NCI-H460 (cell line): ENCODE data around the gene IFNA6. TPM values are rescaled to one million over a fixed set of nuclear protein-coding genes. Genes with fewer than 3 reads are reported as not detected.
"Not testable (repeated sequence)": the region's sequence is repeated elsewhere in the genome, so short reads cannot be mapped to it uniquely, and the experiment has no call there.

Experiments
- DNase-seq: peaks from one replicate; pipeline ENCODE4 v3.0.0-alpha.2; 2016; ENCODE audit warnings: low read depth; ENCODE audit errors: extremely low read depth
- polyA plus RNA-seq: library from polyadenylated mRNA; depleted of rRNA; stranded (reverse); fragments of >200 nt; gene quantifications from 2 replicates; pipeline ENCODE4 v1.2.3, GENCODE V29; 2014; cell fraction: nucleus; rRNA removed
- total RNA-seq: library from RNA; depleted of rRNA; stranded (reverse); fragments of >200 nt; shearing (Covaris generic); gene quantifications from 2 replicates; pipeline ENCODE4 v1.2.3, GENCODE V29; 2014; rRNA removed

IFNA6 gene
- not detected in 2 replicates for total RNA-seq
- polyA plus RNA-seq = not detected in 2 replicates

DNA sequence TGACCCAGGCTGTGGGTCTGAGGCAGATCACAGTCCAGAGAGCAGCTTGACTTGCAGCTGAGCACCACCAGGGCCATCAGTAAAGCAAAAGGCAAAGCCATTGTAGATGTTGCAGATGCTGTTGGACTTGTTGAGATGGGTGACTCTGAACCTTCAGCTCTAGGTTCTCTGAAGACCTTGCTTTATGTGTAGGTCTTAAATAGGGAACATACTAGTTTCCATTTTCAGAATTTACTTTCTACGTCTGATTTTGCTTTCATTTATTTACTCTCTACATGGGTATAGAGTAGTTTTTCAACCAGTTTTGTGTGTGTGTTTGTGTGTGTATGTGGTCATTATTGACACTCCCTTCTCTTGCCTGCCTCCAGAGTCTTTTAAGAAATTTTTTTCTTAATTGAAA lies at the start of gene IFNA6:
TSS of gene IFNA6 (minus strand) at position 101 of the 400 bp plus-strand sequence. CDS start at position 101, 0 bp downstream.
- DNase-seq = no peak

DNA sequence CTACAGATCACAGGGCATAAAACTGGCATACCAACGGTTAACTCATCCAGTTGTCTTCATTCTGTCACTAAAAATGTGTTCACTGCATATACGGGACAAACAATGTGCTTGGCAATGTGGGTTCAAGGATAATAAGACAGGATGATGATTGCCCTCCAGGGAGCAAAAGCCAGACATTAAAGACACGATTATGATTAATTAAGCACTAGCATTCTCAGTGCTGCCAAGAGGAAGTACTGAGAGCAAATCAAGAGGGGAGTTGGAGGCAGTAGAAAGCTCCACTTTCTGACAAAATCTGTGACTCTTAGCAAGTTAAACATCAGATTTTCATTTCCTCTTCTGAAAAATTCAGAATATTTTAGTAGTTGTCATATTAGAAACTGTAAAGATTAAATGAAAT lies 49.3 kb upstream of the IFNA6 start:
- no peak for DNase-seq

- no peak for DNase-seq
Measured at GRCh38 chr9:21398955-21399489, 48.3 kb upstream of the IFNA6 start.

DNA sequence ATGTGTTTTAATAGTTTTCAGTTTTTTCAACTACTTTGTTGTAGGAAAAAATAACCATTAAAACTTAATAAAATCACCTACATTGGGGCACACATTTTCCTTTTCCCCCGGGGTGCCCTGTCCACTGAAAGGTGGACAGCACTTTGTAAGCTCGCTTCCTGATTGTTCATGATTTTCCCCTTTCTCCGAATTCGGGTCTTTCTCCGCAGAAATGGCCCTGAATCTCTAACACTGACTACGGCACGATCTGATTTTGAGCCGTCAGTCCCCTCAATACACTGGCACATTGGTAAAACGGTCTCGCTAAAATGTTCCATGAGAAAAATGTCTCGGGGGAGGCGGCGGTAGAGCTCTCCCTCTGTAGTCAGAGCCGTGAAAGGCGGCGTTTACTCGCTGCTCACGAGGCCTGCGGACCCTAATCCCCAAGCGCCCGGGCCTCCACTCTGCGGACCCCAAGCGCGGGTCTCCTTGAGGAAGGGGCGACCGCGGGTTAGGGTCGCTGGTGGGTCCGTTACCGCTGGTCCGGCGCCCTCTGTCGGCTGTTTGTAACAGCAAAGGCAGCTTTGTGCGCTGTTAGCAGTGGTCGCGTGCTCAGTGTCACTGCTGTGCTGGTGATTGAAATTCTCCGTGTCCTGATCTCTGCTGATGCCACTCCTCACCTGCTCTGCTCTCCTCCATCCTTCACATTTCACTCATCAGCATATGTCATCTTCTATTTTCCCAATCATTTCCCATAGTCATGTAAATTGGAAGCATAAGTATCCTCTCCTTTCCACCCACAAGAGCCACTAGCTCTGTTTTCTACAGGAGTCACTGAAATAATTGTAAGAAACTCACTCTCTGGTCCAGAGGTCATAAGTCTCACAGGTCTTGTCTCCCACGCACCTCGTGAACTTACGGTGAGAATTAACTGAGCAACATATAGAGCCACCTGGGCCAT lies 45.4 kb upstream of the IFNA6 start:
- DNase-seq = no peak

DNA sequence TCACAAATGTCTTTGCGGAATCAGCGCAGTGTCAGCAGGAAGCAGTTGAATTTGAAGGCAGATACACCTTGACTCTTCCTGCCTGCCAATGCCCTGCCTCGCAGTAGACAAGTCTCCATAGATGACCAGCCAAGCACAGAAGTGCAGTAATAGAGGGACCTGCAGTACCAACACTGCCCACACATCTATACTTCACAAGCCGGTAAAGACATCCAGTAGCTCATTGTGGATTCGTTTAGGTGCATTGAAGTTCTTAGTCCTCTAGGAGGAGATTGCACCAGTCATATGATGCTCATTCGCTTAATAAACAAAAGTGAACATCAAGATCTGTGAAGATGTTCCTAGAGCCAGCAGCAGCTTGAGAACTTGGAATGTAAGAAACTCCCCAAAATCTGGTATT lies 41.6 kb upstream of the IFNA6 start:
- DNase-seq = no peak

GRCh38 chr9:21385131-21385670 lies 34.5 kb upstream of the IFNA6 start, which contains the start of gene IFNA2:
IFNA2 (minus strand) TSS chr9:21385398; CDS start chr9:21385329, 69 bp downstream.
- DNase-seq = no peak

DNA sequence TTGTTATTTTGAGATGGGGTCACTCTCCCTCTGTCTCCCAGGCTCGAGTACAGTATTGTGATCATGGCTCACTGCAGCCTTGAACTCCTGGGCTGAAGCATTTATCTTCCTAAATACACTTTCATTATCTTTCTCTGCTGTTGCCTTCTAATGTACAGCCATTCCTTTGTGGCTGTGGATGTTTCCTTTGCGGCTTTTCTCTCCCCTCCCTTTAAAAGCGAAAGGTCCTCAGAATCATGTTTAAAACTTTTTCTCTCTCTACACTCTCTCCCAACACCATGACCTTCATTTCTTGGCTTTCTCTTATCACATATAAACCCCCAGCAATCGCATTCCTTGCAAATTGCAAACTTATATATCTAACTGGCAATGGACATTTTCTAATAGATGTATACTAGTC lies 32.9 kb upstream of the IFNA6 start:
- DNase-seq = no peak

DNA sequence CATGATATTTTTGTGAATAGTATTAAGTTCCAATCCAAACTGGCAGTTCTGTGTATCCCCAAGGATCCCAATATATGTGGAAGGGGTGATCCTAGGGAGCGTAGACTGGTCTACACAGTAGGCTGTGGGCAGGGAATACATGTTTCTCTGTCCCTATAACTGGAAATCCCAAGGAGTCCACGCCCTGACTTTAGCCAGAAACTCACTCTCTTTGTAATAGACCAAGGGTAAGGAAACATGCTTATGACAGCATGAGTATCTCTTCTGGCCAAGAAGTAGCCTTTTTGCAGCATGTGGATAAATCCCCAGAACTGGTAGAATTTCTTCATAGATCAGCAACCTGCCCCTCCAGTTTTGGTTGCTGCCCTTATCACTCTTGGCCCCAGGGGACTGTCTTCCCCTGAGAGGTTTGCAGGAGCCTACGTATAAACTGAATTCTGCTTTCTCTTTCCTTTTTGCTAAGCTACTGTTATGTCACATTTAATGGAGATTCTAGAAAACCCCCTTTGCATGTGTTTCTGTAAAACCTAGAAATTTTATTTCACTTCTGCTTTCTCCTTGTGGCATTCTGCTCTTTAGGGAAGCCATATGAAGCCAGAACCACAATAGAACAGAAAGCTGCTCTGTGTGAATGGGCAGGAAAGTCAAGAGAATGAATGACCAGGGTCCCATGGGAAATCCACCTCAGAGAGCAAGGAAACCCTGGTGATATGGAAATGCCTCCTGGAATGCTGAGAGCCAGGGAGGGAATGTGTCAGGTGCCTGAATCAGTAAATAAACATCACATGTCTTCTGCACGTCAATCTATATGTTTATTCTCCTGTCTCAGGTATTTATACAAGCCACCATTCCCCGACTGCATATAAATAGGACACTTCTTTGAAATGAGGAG lies 31.0 kb upstream of the IFNA6 start:
- peak; percentile 7 for DNase-seq

- not testable (repeated sequence) for DNase-seq
Measured at GRCh38 chr9:21371467-21371866, 20.8 kb upstream of the IFNA6 start.

DNA sequence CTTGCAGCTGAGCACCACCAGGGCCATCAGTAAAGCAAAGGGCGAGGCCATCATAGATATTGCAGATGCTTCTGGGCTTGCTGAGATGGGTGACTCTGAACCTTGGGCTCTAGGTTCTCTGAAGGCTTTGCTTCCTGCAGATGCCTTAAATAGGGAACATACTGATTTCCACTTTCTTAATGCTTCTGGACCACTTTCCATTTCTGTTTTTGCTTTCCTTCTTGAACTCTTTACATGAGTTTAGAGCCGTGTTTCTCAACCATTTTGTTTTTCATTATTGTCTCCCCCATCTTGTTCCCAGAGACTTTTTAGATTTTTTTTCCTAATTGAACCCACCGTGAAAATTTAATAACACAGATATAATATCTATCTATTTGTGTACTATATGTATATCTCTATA lies 17.3 kb upstream of the IFNA6 start, which contains the start of gene IFNA13:
TSS of gene IFNA13 (minus strand) at position 101 of the 400 bp plus-strand sequence. CDS start at position 54, 47 bp downstream.
- DNase-seq = no peak

DNA sequence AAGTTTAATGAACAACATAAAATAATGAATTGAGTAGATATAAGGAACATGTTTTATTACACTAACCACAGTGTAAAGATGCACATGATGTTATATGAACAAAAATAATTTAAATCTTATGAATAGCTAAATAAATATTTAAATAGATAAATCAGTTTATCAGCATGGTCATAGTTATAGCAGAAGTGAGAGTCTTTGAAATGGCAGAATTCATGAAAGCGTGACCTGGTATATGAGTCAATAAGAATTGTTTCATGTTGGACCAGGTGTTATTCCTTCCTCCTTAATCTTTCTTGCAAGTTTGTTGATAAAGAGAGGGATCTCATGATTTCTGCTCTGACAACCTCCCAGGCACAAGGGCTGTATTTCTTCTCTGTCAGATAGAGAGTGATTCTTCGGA lies 16.5 kb upstream of the IFNA6 start:
- DNase-seq = not testable (repeated sequence)

- no peak for DNase-seq
Measured at GRCh38 chr9:21362287-21362686, 11.6 kb upstream of the IFNA6 start.

GRCh38 chr9:21357479-21358460 lies 7.1 kb upstream of the IFNA6 start:
- DNase-seq = no peak

GRCh38 chr9:21348430-21348970 lies 2.2 kb downstream of the IFNA6 start:
- DNase-seq = no peak

- DNase-seq = no peak
Measured at GRCh38 chr9:21340735-21341134, 10.0 kb downstream of the IFNA6 start.

DNA sequence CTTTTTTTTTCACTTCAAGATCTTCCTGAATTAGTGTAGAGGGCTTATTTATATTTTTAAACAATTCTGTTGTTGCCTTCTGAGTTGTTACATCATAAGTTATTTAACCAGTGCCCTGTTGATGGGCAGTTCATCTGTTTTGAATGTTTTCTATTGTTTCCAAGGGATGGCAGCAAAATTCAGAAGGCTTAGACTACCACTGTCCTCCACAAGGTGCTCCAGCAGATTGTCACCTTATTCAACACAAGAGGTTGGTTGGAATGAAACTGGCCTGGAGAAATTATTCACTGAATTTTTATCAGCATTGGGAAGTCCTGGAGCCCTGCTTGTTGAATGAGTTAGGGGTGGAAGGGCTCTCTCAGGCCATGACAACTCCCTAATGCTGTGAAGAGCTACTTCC lies 14.2 kb downstream of the IFNA6 start:
- DNase-seq = no peak

- DNase-seq = peak; percentile 83
Measured at GRCh38 chr9:21334701-21335632, 15.7 kb downstream of the IFNA6 start, which contains the start of gene KLHL9. KLHL9 (minus strand) TSS chr9:21335404; CDS start chr9:21334859, 545 bp downstream.

- no peak for DNase-seq
Measured at GRCh38 chr9:21333226-21333625, 17.5 kb downstream of the IFNA6 start.
